ENCODE results near the gene EFNA4. TPM values are rescaled to one million over a fixed set of nuclear protein-coding genes. Genes with fewer than 3 reads are reported as not detected.

EFNA4 gene
- total RNA-seq, 2 donors from 2014 or later = 3.4 to 4.0 TPM

- H3K27me3 Mint-ChIP-seq (ENCODE audit: low read depth) = peaks cover 34% of the 10 kb centered on the region
- peak; percentile 56 to 57 for ATAC-seq (replicated peaks in 1 of 2)
- peak overlapping the region; percentile 84 to 88 for H3K4me3 Mint-ChIP-seq
- peaks cover 0 to 2% of the 10 kb centered on the region in 2 donors for H3K36me3 Mint-ChIP-seq (ENCODE audit: insufficient read depth in 2 of 2)
- H3K4me1 Mint-ChIP-seq (ENCODE audit: low read depth) = peaks cover 40% of the 10 kb centered on the region
- DNase-seq = peak; percentile 80 to 90
- peak overlapping the region; percentile 91 for H3K27ac Mint-ChIP-seq
- H3K9me3 Mint-ChIP-seq = no peaks in the 10 kb centered on the region
Measured at GRCh38 chr1:155085504-155086127, 22.1 kb downstream of the EFNA4 start.

- H3K4me3 Mint-ChIP-seq = peak overlapping the region; percentile 84 to 88
- peaks cover 40% of the 10 kb centered on the region for H3K4me1 Mint-ChIP-seq (ENCODE audit: low read depth)
- H3K9me3 Mint-ChIP-seq = no peaks in the 10 kb centered on the region
- H3K27ac Mint-ChIP-seq = peak overlapping the region; percentile 81
- peak; percentile 85 to 90 for DNase-seq
- H3K36me3 Mint-ChIP-seq (ENCODE audit: insufficient read depth in 2 of 2) = peaks cover 0 to 2% of the 10 kb centered on the region in 2 donors
- H3K27me3 Mint-ChIP-seq (ENCODE audit: low read depth) = peaks cover 31% of the 10 kb centered on the region
- peak; percentile 14 to 22 for ATAC-seq (replicated peaks in 1 of 2)
Measured at GRCh38 chr1:155086128-155086741, 22.7 kb downstream of the EFNA4 start.

GRCh38 chr1:155086856-155087535 lies 23.5 kb downstream of the EFNA4 start:
- no peaks in the 10 kb centered on the region for H3K36me3 Mint-ChIP-seq (ENCODE audit: insufficient read depth in 2 of 2)
- no peak for ATAC-seq (replicated peaks in 1 of 2)
- no peak overlapping the region for H3K27ac Mint-ChIP-seq
- no peaks in the 10 kb centered on the region for H3K9me3 Mint-ChIP-seq
- peaks cover 23% of the 10 kb centered on the region for H3K27me3 Mint-ChIP-seq (ENCODE audit: low read depth)
- DNase-seq = no peak
- H3K4me3 Mint-ChIP-seq = peak overlapping the region; percentile 7 to 20
- H3K4me1 Mint-ChIP-seq (ENCODE audit: low read depth) = peaks cover 41% of the 10 kb centered on the region

- Mint-ChIP-seq H3K9me3 (no peaks in the 10 kb centered on the region), H3K27ac (no peak overlapping the region), H3K4me1 (ENCODE audit: low read depth) (peaks cover 12% of the 10 kb centered on the region), H3K27me3 (ENCODE audit: low read depth) (peaks cover 8% of the 10 kb centered on the region), H3K36me3 (ENCODE audit: insufficient read depth in 2 of 2) (no peaks in the 10 kb centered on the region), H3K4me3 (peak overlapping the region in 1 of 2 donors; percentile 2)
- DNase-seq = peak; percentile 82 to 86
- ATAC-seq (replicated peaks in 1 of 2) = peak; percentile 84 to 86
Measured at GRCh38 chr1:155091071-155092051, 27.8 kb downstream of the EFNA4 start.

- peaks cover 11% of the 10 kb centered on the region for H3K4me1 Mint-ChIP-seq (ENCODE audit: low read depth)
- H3K27me3 Mint-ChIP-seq (ENCODE audit: low read depth) = peaks cover 8% of the 10 kb centered on the region
- H3K27ac Mint-ChIP-seq = no peak overlapping the region
- H3K9me3 Mint-ChIP-seq = no peaks in the 10 kb centered on the region
- ATAC-seq (replicated peaks in 1 of 2) (no peak), DNase-seq (no peak)
- H3K4me3 Mint-ChIP-seq = no peak overlapping the region
- no peaks in the 10 kb centered on the region for H3K36me3 Mint-ChIP-seq (ENCODE audit: insufficient read depth in 2 of 2)
Measured at GRCh38 chr1:155092131-155092530, 28.6 kb downstream of the EFNA4 start.

GRCh38 chr1:155092641-155093040 lies 29.1 kb downstream of the EFNA4 start:
- peaks cover 8% of the 10 kb centered on the region for H3K27me3 Mint-ChIP-seq (ENCODE audit: low read depth)
- DNase-seq (no peak), ATAC-seq (replicated peaks in 1 of 2) (no peak)
- H3K9me3 Mint-ChIP-seq = no peaks in the 10 kb centered on the region
- no peaks in the 10 kb centered on the region for H3K36me3 Mint-ChIP-seq (ENCODE audit: insufficient read depth in 2 of 2)
- no peak overlapping the region for H3K27ac Mint-ChIP-seq
- peaks cover 11% of the 10 kb centered on the region for H3K4me1 Mint-ChIP-seq (ENCODE audit: low read depth)
- no peak overlapping the region for H3K4me3 Mint-ChIP-seq

- peak; percentile 47 to 51 for ATAC-seq (replicated peaks in 1 of 2)
Measured at GRCh38 chr1:155093911-155094621, 30.5 kb downstream of the EFNA4 start.

GRCh38 chr1:155094622-155094948 lies 31.0 kb downstream of the EFNA4 start:
- no peak for DNase-seq
- ATAC-seq (replicated peaks in 1 of 2) = no peak
- no peaks in the 10 kb centered on the region for H3K36me3 Mint-ChIP-seq (ENCODE audit: insufficient read depth in 2 of 2)
- peaks cover 8% of the 10 kb centered on the region for H3K27me3 Mint-ChIP-seq (ENCODE audit: low read depth)
- H3K4me3 Mint-ChIP-seq = no peak overlapping the region
- no peak overlapping the region for H3K27ac Mint-ChIP-seq
- H3K4me1 Mint-ChIP-seq (ENCODE audit: low read depth) = peaks cover 11% of the 10 kb centered on the region
- no peaks in the 10 kb centered on the region for H3K9me3 Mint-ChIP-seq

More at GRCh38 chr1:155093911-155094621, 30.5 kb downstream of the EFNA4 start:
- Mint-ChIP-seq H3K27me3 (ENCODE audit: low read depth) (peaks cover 8% of the 10 kb centered on the region), H3K9me3 (no peaks in the 10 kb centered on the region), H3K4me3 (no peak overlapping the region), H3K36me3 (ENCODE audit: insufficient read depth in 2 of 2) (no peaks in the 10 kb centered on the region), H3K4me1 (ENCODE audit: low read depth) (peaks cover 11% of the 10 kb centered on the region), H3K27ac (no peak overlapping the region)
- DNase-seq = no peak

GRCh38 chr1:155099331-155099730 lies 35.8 kb downstream of the EFNA4 start:
- Mint-ChIP-seq H3K4me3 (no peak overlapping the region), H3K36me3 (ENCODE audit: insufficient read depth in 2 of 2) (no peaks in the 10 kb centered on the region), H3K27me3 (ENCODE audit: low read depth) (peaks cover 8% of the 10 kb centered on the region), H3K9me3 (no peaks in the 10 kb centered on the region), H3K4me1 (ENCODE audit: low read depth) (no peaks in the 10 kb centered on the region), H3K27ac (no peak overlapping the region)
- ATAC-seq (replicated peaks in 1 of 2) = no peak
- DNase-seq = no peak

GRCh38 chr1:155103325-155103724 lies 39.8 kb downstream of the EFNA4 start:
- Mint-ChIP-seq H3K27ac (no peak overlapping the region), H3K27me3 (ENCODE audit: low read depth) (no peaks in the 10 kb centered on the region), H3K36me3 (ENCODE audit: insufficient read depth in 2 of 2) (no peaks in the 10 kb centered on the region), H3K4me1 (ENCODE audit: low read depth) (no peaks in the 10 kb centered on the region), H3K4me3 (no peak overlapping the region), H3K9me3 (no peaks in the 10 kb centered on the region)
- DNase-seq (no peak), ATAC-seq (replicated peaks in 1 of 2) (no peak)

- no peaks in the 10 kb centered on the region for H3K36me3 Mint-ChIP-seq (ENCODE audit: insufficient read depth in 2 of 2)
- H3K4me3 Mint-ChIP-seq = no peak overlapping the region
- DNase-seq (no peak), ATAC-seq (replicated peaks in 1 of 2) (no peak)
- H3K4me1 Mint-ChIP-seq (ENCODE audit: low read depth) = no peaks in the 10 kb centered on the region
- H3K27me3 Mint-ChIP-seq (ENCODE audit: low read depth) = no peaks in the 10 kb centered on the region
- H3K27ac Mint-ChIP-seq = no peak overlapping the region
- no peaks in the 10 kb centered on the region for H3K9me3 Mint-ChIP-seq
Measured at GRCh38 chr1:155104605-155105534, 41.3 kb downstream of the EFNA4 start.
